GM12873 (cell line): ENCODE data around the gene ARHGEF12.

ENCODE experiments used
- CTCF ChIP-seq: IDR thresholded peaks from 2 replicates; pipeline ENCODE4 v1.5.1; 2012; ENCODE audit warnings: low read depth, mild to moderate bottlenecking, moderate library complexity, low read length, control low read depth; ENCODE audit not compliant: insufficient read depth; ENCODE audit errors: missing control alignments

Gene ARHGEF12

GRCh38 chr11:120511820-120512738 is 175.9 kb downstream of the ARHGEF12 start:
- no peak for TF ChIP-seq CTCF

- TF ChIP-seq CTCF: no peak
Observed at GRCh38 chr11:120512739-120513435, 176.7 kb downstream of the ARHGEF12 start.

GRCh38 chr11:120513436-120514315 is 177.5 kb downstream of the ARHGEF12 start:
- no peak for TF ChIP-seq CTCF

GRCh38 chr11:120514541-120515121 is 178.4 kb downstream of the ARHGEF12 start:
- TF ChIP-seq CTCF: no peak

GRCh38 chr11:120515186-120515723 is 179.0 kb downstream of the ARHGEF12 start:
- no peak for TF ChIP-seq CTCF

- no peak for TF ChIP-seq CTCF
Observed at GRCh38 chr11:120516461-120517389, 180.5 kb downstream of the ARHGEF12 start.
